HEK293T (cell line): ENCODE data around the gene MAPK1IP1L.
"Not testable (repeated sequence)": the region's sequence is repeated elsewhere in the genome, so short reads cannot be mapped to it uniquely, and the experiment has no call there.

Experiments
- CTCF ChIA-PET: fragments of 350-600 bp; formaldehyde crosslinking; extraction: SDS; loops from one replicate; lab custom pipeline; 2021; ENCODE audit warnings: antibody characterized with exemption, inconsistent platforms; lab: Yijun Ruan, JAX
- POLR2A ChIA-PET: fragments of 350-600 bp; formaldehyde crosslinking; extraction: SDS; loops from one replicate; lab custom pipeline; 2020; ENCODE audit warnings: antibody characterized with exemption, inconsistent platforms; lab: Yijun Ruan, JAX
- DNase-seq: peaks from one replicate; pipeline ENCODE4 v3.0.0; 2012; ENCODE audit warnings: mixed read lengths; ENCODE audit errors: extremely low spot score
- ARNT ChIP-seq: fragments of 450-650 bp; IDR thresholded peaks from 2 replicates; pipeline ENCODE4 v1.6.1; 2017; ENCODE audit warnings: mild to moderate bottlenecking
- BHLHE40 ChIP-seq: fragments of 450-650 bp; IDR thresholded peaks from 2 replicates; pipeline ENCODE4 v1.6.1; 2016; ENCODE audit warnings: mild to moderate bottlenecking, moderate library complexity, borderline replicate concordance
- CTBP1 ChIP-seq: fragments of 450-650 bp; IDR thresholded peaks from 2 replicates; pipeline ENCODE4 v1.6.1; 2016; ENCODE audit warnings: borderline replicate concordance
- ELF4 ChIP-seq: fragments of 450-650 bp; IDR thresholded peaks from 2 replicates; pipeline ENCODE4 v1.6.1; 2017; ENCODE audit warnings: antibody characterized with exemption
- FOXA1 ChIP-seq: fragments of 450-650 bp; IDR thresholded peaks from 2 replicates; pipeline ENCODE4 v1.6.1; 2016; ENCODE audit warnings: mild to moderate bottlenecking
- FOXK2 ChIP-seq: fragments of 450-650 bp; IDR thresholded peaks from 2 replicates; pipeline ENCODE4 v1.6.1; 2016; ENCODE audit warnings: mild to moderate bottlenecking
- FOXM1 ChIP-seq: fragments of 450-650 bp; IDR thresholded peaks from 2 replicates; pipeline ENCODE4 v1.6.1; 2017; ENCODE audit warnings: mild to moderate bottlenecking, borderline replicate concordance
- HDGF ChIP-seq: fragments of 450-650 bp; IDR thresholded peaks from 2 replicates; pipeline ENCODE4 v1.6.1; 2017; ENCODE audit warnings: antibody characterized with exemption, borderline replicate concordance
- L3MBTL2 ChIP-seq: fragments of 450-650 bp; conservative IDR thresholded peaks from 2 replicates; pipeline ENCODE4 v1.6.1; 2016; ENCODE audit warnings: mild to moderate bottlenecking
- LEF1 ChIP-seq: fragments of 450-650 bp; IDR thresholded peaks from 2 replicates; pipeline ENCODE4 v1.6.1; 2017; ENCODE audit warnings: mild to moderate bottlenecking, borderline replicate concordance
- NFRKB ChIP-seq: fragments of 450-650 bp; IDR thresholded peaks from 2 replicates; pipeline ENCODE4 v1.6.1; 2016; ENCODE audit warnings: mild to moderate bottlenecking, moderate library complexity
- PKNOX1 ChIP-seq: fragments of 450-650 bp; IDR thresholded peaks from 2 replicates; pipeline ENCODE4 v1.6.1; 2016
- SP1 ChIP-seq: fragments of 450-650 bp; IDR thresholded peaks from 2 replicates; pipeline ENCODE4 v1.6.1; 2017
- SUZ12 ChIP-seq: fragments of 450-650 bp; IDR thresholded peaks from 2 replicates; pipeline ENCODE4 v1.6.1; 2016; ENCODE audit warnings: mild to moderate bottlenecking
- TARDBP ChIP-seq: fragments of 450-650 bp; IDR thresholded peaks from 2 replicates; pipeline ENCODE4 v1.6.1; 2016
- ZNF384 ChIP-seq: fragments of 450-650 bp; IDR thresholded peaks from 2 replicates; pipeline ENCODE4 v1.6.1; 2016

MAPK1IP1L gene

GRCh38 chr14:55077170-55078151 lies 26.0 kb downstream of the MAPK1IP1L start:
- no peak for DNase-seq
- TF ChIP-seq FOXM1 (no peak), ARNT (no peak), SP1 (no peak), NFRKB (no peak), FOXK2 (no peak), CTBP1 (no peak), BHLHE40 (no peak), HDGF (no peak), ZNF384 (no peak), L3MBTL2 (no peak), TARDBP (no peak), SUZ12 (no peak), FOXA1 (no peak), PKNOX1 (no peak), ELF4 (no peak)
- POLR2A ChIA-PET = interaction anchor here (1.6 to 3.9 kb wide), 3 partner anchors 12 to 50 kb away, joined by 6 to 21 read pairs (median 7); partner anchors contain the start of genes MAPK1IP1L, SOCS4 and WDHD1
- CTCF ChIA-PET = interaction anchor here (0.6 to 1.2 kb wide), 4 partner anchors 12 to 308 kb away, joined by 3 to 4 read pairs (median 3); no protein-coding TSS in a partner anchor

DNA sequence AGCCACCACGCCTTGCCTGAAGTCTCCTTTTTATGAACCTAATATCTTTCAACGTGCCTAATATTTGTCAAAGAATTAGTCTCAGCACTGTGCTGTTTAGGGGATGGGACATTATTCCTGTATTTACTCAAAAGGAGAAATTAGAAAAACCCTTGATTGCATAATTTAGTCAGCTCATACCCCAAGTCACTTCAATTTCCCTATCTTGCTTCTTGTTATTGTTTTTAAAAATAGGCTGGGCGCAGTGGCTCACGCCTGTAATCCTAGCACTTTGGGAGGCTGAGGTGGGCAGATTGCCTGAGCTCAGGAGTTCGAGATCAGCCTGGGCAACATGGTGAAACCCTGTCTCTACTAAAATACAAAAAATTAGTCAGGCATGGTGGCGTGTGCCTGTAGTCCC lies 28.5 kb downstream of the MAPK1IP1L start:
- DNase-seq, CTCF ChIA-PET: not testable (repeated sequence)

GRCh38 chr14:55084401-55085059 lies 33.1 kb downstream of the MAPK1IP1L start:
- POLR2A ChIA-PET = no interaction called here
- no peak for TF ChIP-seq PKNOX1
- TF ChIP-seq FOXA1 = no peak
- no peak for TF ChIP-seq FOXM1
- no peak for TF ChIP-seq ELF4
- no peak for TF ChIP-seq L3MBTL2
- TF ChIP-seq SUZ12 = no peak
- TF ChIP-seq ZNF384 = no peak
- no peak for TF ChIP-seq LEF1
- TF ChIP-seq BHLHE40 = no peak
- no peak for TF ChIP-seq ARNT
- TF ChIP-seq FOXK2 = no peak
- no peak for TF ChIP-seq CTBP1
- no peak for TF ChIP-seq HDGF
- TF ChIP-seq TARDBP = no peak
- TF ChIP-seq SP1 = no peak
- TF ChIP-seq NFRKB = no peak

More for the DNA sequence above, 28.5 kb downstream of the MAPK1IP1L start:
- POLR2A ChIA-PET = interaction anchor here (2.5 kb wide), 1 partner anchor 29 kb away, joined by 9 read pairs; the partner anchor contains the start of gene MAPK1IP1L

DNA sequence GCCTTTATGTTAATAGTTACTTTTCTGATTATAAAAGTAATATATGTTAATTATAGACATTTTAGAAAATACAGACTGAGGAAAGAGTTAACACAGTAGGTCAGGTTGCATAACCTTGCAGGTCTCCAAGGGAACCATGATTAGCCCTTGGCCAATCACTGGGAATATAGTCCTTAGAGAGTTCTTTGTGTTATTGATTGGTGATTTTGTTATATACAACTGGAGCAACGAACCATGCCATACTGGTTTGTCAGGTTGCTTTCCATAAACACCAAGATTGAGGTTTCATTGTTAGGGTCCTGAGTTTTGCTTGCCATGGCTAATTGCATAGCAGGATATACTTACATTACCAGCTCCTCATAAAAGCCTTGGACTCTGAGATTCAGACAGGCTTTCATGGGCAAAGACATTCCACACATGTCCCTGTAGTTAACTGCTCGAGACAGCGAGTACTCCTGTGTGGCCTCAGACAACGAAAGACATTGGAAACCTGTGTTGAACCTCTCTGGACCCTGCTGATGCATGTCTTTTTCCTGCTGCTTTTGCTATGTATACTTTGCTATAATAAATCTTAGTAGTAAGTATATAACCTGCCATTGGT lies 33.7 kb downstream of the MAPK1IP1L start:
- CTCF ChIA-PET = no interaction called here
- no peak for TF ChIP-seq NFRKB
- no peak for TF ChIP-seq FOXK2
- TF ChIP-seq SP1 = no peak
- TF ChIP-seq CTBP1 = no peak
- no peak for TF ChIP-seq L3MBTL2
- no peak for TF ChIP-seq LEF1
- no peak for TF ChIP-seq FOXM1
- TF ChIP-seq BHLHE40 = no peak
- TF ChIP-seq TARDBP = no peak
- no peak for TF ChIP-seq FOXA1
- TF ChIP-seq ZNF384 = no peak
- no peak for TF ChIP-seq SUZ12
- no peak for TF ChIP-seq PKNOX1
- no peak for TF ChIP-seq ELF4
- no peak for TF ChIP-seq ARNT
- TF ChIP-seq HDGF = no peak
- no peak for DNase-seq
- POLR2A ChIA-PET = no interaction called here

More at GRCh38 chr14:55084401-55085059, 33.1 kb downstream of the MAPK1IP1L start:
- DNase-seq = no peak
- CTCF ChIA-PET = no interaction called here

- ChIA-PET CTCF (no interaction called here), POLR2A (no interaction called here)
- TF ChIP-seq ARNT = no peak
- no peak for DNase-seq
Observed at GRCh38 chr14:55086938-55087337, 35.5 kb downstream of the MAPK1IP1L start.
